ENCODE results near the gene PTPRK.

PTPRK gene

GRCh38 chr6:128067446-128068118 is 452.8 kb downstream of the PTPRK start:
- TF ChIP-seq CTCF (conservative IDR thresholded peaks at IDR 0.05) (no peak), ZFX (IDR thresholded peaks at IDR 0.05) (no peak)
- no peak overlapping the region for H3K27ac ChIP-seq

GRCh38 chr6:128065072-128065471 is 455.3 kb downstream of the PTPRK start:
- no peak overlapping the region for H3K27ac ChIP-seq
- TF ChIP-seq ZFX (IDR thresholded peaks at IDR 0.05) (no peak), CTCF (conservative IDR thresholded peaks at IDR 0.05) (no peak)

GRCh38 chr6:128064540-128064895 is 455.9 kb downstream of the PTPRK start:
- no peak for TF ChIP-seq ZFX (IDR thresholded peaks at IDR 0.05)
- no peak for TF ChIP-seq CTCF (conservative IDR thresholded peaks at IDR 0.05)
- H3K27ac ChIP-seq: no peak overlapping the region

GRCh38 chr6:128063850-128064539 is 456.4 kb downstream of the PTPRK start:
- no peak overlapping the region for H3K27ac ChIP-seq
- TF ChIP-seq ZFX (IDR thresholded peaks at IDR 0.05): no peak
- no peak for TF ChIP-seq CTCF (conservative IDR thresholded peaks at IDR 0.05)

- H3K27ac ChIP-seq: no peak overlapping the region
- TF ChIP-seq CTCF (conservative IDR thresholded peaks at IDR 0.05) (no peak), ZFX (IDR thresholded peaks at IDR 0.05) (no peak)
Measured at GRCh38 chr6:128062882-128063603, 457.4 kb downstream of the PTPRK start.

- no peak overlapping the region for H3K27ac ChIP-seq
- no peak for TF ChIP-seq CTCF (conservative IDR thresholded peaks at IDR 0.05)
- TF ChIP-seq ZFX (IDR thresholded peaks at IDR 0.05): no peak
Measured at GRCh38 chr6:128057946-128058345, 462.5 kb downstream of the PTPRK start.

- H3K27ac ChIP-seq: no peak overlapping the region
- TF ChIP-seq ZFX (IDR thresholded peaks at IDR 0.05) (no peak), CTCF (conservative IDR thresholded peaks at IDR 0.05) (no peak)
Measured at GRCh38 chr6:128057541-128057940, 462.9 kb downstream of the PTPRK start.
